ENCODE results near the gene EHF. TPM values are rescaled to one million over a fixed set of nuclear protein-coding genes. Genes with fewer than 3 reads are reported as not detected.
A peak's percentile ranks its signal among the peaks of the same experiment; 100 is the strongest.

Gene EHF
- total and polyA plus RNA-seq, 2 of the 13 experiments (the other 11 are each of a cell fraction or from before 2014, with no cell fraction given) = 0.04 to 0.46 TPM

GRCh38 chr11:34585735-34586487 is 35.0 kb upstream of the EHF start (continued):
- 0 out of 2 replicates have a peak, but pooled peaks have one; percentile 55 for TF ChIP-seq ZBTB25 (CRISPR knock-in tag; IDR thresholded peaks at IDR 0.05)
- peak; percentile 9; the same call in 1 of the 2 replicates for TF ChIP-seq NR2C2 (CRISPR knock-in tag; IDR thresholded peaks at IDR 0.05; ENCODE audit: borderline replicate concordance)
- peak; percentile 9 for TF ChIP-seq YY1 (IDR thresholded peaks at IDR 0.05; ENCODE audit: insufficient read depth, insufficient replicate concordance, low read depth, low read length)
- TF ChIP-seq SP5 (CRISPR knock-in tag; IDR thresholded peaks at IDR 0.05; ENCODE audit: borderline replicate concordance, low read depth) = no peak
- TF ChIP-seq ZNF782 (CRISPR knock-in tag; IDR thresholded peaks at IDR 0.05; ENCODE audit: borderline replicate concordance) = no peak
- TF ChIP-seq MAX (IDR thresholded peaks at IDR 0.05) = peak; percentile 25; the same call in 1 of the 2 replicates
- TF ChIP-seq NFE2L1 (CRISPR knock-in tag; IDR thresholded peaks at IDR 0.05; ENCODE audit: borderline replicate concordance) = no peak
- 0 out of 2 replicates have a peak, but pooled peaks have one; percentile 47 for TF ChIP-seq ZNF510 (CRISPR knock-in tag; IDR thresholded peaks at IDR 0.05; ENCODE audit: low read depth)
- TF ChIP-seq TFE3 (CRISPR knock-in tag; IDR thresholded peaks at IDR 0.05) = 0 out of 2 replicates have a peak, but pooled peaks have one; percentile 13
- peak; percentile 96 for TF ChIP-seq STAG1 (CRISPR knock-in tag; IDR thresholded peaks at IDR 0.05)
- 0 out of 2 replicates have a peak, but pooled peaks have one; percentile 33 for TF ChIP-seq ZSCAN29 (CRISPR knock-in tag; conservative IDR thresholded peaks at IDR 0.05)
- TF ChIP-seq ZNF652 (CRISPR knock-in tag; IDR thresholded peaks at IDR 0.05; ENCODE audit: borderline replicate concordance, low read depth) = 0 out of 2 replicates have a peak, but pooled peaks have one; percentile 9
- no peak for TF ChIP-seq SUZ12 (IDR thresholded peaks at IDR 0.05; ENCODE audit: low read depth, low read length)
- TF ChIP-seq RCOR2 (CRISPR knock-in tag; IDR thresholded peaks at IDR 0.05) = peak; percentile 34; the same call in 1 of the 2 replicates
- TF ChIP-seq NRL (CRISPR knock-in tag; IDR thresholded peaks at IDR 0.05; ENCODE audit: borderline replicate concordance) = no peak
- TF ChIP-seq KAT8 (CRISPR knock-in tag; IDR thresholded peaks at IDR 0.05) = 0 out of 2 replicates have a peak, but pooled peaks have one; percentile 16
- no peak for TF ChIP-seq RNF2 (conservative IDR thresholded peaks at IDR 0.05; ENCODE audit: low read depth)
- no peak for TF ChIP-seq ZNF224 (CRISPR knock-in tag; IDR thresholded peaks at IDR 0.05)
- 0 out of 2 replicates have a peak, but pooled peaks have one; percentile 48 for TF ChIP-seq KDM3A (CRISPR knock-in tag; IDR thresholded peaks at IDR 0.05; ENCODE audit: low read depth)
- no peak for TF ChIP-seq USF2 (IDR thresholded peaks at IDR 0.05; ENCODE audit: low read depth, low read length)
- TF ChIP-seq USF2 (CRISPR knock-in tag; IDR thresholded peaks at IDR 0.05; ENCODE audit: borderline replicate concordance) = no peak
- 0 out of 2 replicates have a peak, but pooled peaks have one; percentile 31 for TF ChIP-seq NCOA2 (CRISPR knock-in tag; IDR thresholded peaks at IDR 0.05)
- no peak for TF ChIP-seq ZSCAN21 (CRISPR knock-in tag; IDR thresholded peaks at IDR 0.05; ENCODE audit: borderline replicate concordance)

Measured in HepG2 (cell line).